ENCODE measurements around the gene OR2V2.
A peak's percentile ranks its signal among the peaks of the same experiment; 100 is the strongest.
"Not testable (repeated sequence)": the region's sequence is repeated elsewhere in the genome, so short reads cannot be mapped to it uniquely, and the experiment has no call there.

OR2V2 gene

DNA sequence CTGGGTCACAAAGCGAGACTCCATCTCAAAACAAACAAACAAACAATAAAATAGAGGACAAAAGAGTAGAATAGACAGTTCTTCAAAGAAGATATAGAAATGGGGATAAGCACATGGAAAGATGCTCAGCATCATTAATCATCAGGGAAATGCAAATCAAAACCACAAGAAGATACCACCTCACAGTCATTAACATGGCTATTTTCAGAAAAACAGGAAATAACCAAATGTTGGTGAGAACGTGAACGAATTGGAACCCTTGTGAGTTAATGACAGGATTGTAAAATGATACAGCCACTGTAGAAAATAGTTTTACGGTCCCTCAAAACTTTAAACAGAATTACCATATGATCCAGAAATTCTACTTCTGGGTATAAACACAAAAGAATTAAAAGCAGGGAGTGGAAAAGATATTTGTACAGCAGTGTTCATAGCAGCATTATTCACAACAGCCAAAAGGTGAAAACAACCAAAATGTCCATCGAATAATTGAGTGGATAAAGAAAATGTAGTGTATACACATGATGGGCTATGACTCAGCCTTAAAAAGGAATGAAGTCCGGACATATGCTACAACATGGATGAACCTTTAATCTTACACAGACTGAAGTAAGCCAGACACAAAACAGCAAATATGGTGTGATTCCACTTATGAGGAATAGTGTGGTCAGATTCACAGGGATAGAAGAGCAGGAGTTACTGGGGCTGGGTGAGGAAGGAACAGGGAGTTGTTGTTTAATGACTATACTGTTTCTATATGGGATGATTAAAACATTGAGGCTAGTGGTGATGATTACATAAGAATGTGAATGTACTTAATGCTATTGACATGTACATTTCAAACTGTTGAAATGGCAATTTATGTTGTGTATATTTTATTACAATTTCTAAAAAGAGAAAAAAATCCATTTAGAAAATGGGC, 19.7 kb downstream of the OR2V2 start:
- H3K27ac ChIP-seq, result no peak overlapping the region
- TF ChIP-seq, protein P1, sequence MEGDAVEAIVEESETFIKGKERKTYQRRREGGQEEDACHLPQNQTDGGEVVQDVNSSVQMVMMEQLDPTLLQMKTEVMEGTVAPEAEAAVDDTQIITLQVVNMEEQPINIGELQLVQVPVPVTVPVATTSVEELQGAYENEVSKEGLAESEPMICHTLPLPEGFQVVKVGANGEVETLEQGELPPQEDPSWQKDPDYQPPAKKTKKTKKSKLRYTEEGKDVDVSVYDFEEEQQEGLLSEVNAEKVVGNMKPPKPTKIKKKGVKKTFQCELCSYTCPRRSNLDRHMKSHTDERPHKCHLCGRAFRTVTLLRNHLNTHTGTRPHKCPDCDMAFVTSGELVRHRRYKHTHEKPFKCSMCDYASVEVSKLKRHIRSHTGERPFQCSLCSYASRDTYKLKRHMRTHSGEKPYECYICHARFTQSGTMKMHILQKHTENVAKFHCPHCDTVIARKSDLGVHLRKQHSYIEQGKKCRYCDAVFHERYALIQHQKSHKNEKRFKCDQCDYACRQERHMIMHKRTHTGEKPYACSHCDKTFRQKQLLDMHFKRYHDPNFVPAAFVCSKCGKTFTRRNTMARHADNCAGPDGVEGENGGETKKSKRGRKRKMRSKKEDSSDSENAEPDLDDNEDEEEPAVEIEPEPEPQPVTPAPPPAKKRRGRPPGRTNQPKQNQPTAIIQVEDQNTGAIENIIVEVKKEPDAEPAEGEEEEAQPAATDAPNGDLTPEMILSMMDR (conservative IDR thresholded peaks at IDR 0.05), result no peak

DNA sequence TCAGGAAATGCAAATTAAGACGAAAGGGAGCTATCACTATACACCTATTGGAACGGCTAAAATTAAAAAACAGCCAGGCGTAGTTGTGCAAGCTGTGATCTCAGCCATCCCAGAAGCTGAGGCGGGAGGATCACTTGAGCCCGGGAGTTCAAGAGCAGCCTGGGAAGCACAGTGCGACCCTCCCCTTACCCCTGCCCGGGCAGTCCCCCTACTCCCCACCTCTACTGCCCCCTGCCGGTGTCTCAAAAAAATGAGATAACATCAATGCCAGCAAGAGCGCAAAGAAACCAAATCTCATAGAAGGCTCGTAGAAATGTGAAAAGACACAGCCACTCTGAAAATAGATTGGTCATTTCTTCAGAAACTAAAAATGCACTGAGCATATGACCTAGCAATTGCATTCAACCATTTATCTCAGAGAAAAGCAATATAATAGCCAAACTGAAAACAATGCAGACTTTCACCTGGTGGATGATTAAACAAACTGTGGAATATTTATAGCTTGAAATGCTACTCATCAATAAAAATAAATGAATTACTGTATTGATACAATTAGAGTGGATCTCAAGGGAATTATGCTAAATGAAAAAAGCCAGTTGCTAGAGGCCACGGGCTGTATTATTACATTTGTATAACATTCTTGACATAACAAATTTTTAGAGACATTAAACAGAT, 20.6 kb downstream of the OR2V2 start:
- TF ChIP-seq, protein P1 (conservative IDR thresholded peaks at IDR 0.05), result peak; percentile 88
- H3K27ac ChIP-seq, result no peak overlapping the region

DNA sequence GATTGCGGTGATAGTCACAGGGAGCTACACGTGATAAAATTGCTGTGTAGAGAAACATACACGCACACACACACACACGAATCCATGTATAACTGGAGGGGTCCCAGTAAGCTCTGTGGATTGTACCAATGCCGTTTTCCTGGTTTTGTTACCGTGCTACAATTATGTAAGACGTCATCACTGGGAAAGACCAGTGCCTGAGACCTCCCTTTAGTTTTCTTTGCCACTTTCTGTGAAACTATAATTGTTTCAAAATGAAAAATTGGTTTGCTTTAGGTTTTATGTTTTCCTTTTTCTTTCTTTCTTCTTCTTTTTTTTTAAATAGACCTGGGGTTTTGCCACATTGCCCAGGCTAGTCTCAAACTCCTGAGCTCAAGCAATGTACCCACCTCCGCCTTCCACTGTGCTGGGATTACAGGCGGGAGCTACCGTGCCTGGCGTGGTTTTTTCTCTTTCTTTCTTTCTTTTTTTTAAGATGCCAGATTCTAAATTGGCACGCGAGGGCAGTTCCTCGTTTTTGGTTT, 21.3 kb downstream of the OR2V2 start:
- TF ChIP-seq, protein P1 (conservative IDR thresholded peaks at IDR 0.05), result no peak
- H3K27ac ChIP-seq, result no peak overlapping the region

DNA sequence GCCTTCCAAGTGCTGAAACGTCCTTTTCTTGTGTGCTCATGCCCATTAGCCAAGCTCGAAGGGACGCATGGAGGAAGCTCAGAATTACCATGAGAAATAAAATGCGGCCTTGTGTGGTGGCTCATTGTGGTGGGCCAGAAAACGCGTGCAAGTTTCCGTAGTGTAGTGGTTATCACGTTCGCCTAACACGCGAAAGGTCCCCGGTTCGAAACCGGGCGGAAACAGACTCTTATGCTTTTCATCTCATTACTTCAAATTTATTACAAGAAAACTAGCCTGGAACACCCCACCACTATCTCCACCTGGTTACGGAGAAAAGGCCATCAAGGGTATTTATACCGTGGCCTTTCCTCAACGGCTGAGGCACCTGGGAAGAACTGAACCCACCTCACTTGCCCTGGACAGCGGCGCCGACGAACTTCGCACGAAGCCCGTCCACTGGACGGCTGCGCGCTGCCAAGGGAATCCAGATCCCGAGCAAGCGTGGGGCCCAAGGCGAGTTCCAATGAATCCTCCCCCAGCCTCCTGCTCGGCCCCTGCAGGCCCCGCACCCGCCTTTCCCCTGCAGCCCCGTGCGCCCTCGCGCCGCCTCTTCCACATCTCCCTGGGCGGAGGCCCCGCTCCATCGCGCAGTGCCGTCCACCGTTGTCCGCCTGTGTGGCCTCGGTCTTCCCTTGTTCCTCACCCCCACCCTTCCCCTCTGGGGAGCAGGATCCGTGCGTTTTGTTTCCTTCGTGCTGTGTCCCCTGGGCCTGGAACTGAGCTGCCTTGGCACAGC, 22.3 kb downstream of the OR2V2 start:
- not testable (repeated sequence) for H3K27ac ChIP-seq

DNA sequence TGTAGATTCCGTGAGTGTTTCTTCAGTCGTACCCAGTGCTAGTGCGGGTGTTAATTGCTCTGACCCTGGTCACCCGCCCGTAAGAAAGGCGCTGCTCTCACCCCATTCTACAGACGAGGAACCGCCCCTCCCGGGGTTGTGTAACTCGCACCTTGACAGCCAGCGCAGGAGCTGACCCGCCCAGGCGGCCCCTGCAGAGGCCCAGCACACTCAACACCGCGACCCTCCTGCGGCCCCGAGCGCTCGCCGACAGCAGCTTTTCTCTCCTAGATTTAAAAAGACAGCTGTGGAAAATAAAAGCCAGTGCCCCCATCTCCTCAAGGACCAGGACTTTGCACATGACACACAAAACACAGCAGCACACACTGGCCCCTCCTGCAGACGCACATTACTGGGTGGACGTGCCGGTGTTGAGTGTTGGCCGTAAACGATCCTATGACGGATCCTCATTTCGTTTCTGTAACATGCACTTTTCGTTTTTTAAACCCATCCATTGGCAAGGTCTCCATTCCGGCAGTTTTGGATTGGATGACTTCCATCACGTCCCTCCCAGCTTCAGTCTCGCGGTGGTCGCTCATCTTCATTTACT, 22.9 kb downstream of the OR2V2 start:
- no peak overlapping the region for H3K27ac ChIP-seq
- TF ChIP-seq, protein P1 (conservative IDR thresholded peaks at IDR 0.05), result no peak

DNA sequence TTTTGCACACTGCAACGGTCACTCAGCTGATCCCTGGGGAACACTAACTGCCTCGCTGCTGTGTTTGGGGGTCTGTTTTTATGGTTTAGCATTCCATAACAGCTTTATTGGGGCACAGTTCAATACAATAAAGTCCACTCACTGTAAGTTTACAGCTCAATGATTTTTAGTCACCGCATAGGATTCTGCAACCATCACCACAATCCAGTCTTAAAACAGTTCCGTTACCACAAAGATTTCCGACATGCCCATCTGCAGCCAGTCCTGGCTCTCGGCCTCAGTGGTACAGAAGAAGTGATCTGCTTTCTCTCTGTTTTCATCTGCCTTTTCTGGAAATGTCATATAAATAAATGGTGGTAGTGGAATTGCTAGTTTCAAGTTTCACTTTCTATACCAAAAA, 23.6 kb downstream of the OR2V2 start:
- H3K27ac ChIP-seq, result no peak overlapping the region
- TF ChIP-seq, protein P1 (conservative IDR thresholded peaks at IDR 0.05), result no peak

DNA sequence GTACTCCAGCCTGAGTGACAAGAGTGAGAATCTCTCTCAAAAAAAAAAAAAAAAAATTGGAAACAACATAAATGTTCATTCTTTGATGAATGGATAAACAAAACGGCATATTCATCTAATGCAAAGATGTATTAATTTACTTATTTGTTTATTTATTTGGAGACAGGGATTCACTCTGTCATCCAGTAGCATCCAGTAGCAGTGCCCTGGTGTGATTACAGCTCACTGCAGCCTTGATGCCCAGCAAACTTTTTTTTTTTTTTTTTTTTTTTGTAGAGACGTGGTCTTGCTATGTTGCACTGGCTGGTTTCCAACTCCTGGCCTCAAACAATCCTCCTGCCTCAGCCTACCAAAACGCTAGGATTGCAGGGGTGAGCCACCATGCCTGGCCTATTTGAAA, 24.4 kb downstream of the OR2V2 start:
- TF ChIP-seq, protein P1 (conservative IDR thresholded peaks at IDR 0.05), result no peak

More for the DNA sequence above, 24.4 kb downstream of the OR2V2 start:
- no peak overlapping the region for H3K27ac ChIP-seq

All from VCaP (cell line).